ENCODE data around the gene HOTAIR.

Gene HOTAIR

DNA sequence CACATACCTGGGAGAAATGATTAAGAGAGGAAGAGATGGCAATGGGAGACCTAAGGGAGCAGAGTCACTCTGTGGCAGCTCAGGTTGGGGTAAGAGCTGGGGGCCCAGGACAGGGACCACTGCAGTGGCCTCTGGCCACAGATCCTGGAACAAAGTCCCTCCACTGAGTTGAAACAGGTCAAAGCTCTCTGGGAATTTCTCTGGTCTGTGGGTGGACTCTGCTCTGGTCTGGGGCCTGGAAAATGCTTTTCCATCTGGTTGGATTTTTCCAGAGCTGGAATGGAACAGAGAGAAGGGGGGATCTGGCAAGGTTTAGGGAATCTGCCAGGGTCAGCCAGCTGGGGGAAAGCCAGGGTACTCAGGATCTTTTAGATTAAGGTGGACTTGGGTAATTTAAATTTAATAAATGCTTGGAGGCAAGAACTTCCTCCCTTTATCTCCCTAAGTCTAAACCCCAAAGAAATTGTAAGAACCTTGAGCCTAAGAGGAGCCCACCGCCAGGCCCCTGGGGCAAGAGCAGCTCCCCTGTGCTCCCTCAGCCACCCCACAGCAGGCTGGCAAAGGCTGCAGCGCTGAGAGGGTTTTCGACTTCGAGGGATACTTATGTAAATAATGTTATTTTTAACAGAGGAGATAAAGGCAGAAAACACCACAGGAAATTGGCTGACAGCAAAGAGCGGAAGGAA, 13.9 kb upstream of the HOTAIR start:
- DNase-seq (ENCODE audit: low read depth in 2 of 2), result no peak

DNA sequence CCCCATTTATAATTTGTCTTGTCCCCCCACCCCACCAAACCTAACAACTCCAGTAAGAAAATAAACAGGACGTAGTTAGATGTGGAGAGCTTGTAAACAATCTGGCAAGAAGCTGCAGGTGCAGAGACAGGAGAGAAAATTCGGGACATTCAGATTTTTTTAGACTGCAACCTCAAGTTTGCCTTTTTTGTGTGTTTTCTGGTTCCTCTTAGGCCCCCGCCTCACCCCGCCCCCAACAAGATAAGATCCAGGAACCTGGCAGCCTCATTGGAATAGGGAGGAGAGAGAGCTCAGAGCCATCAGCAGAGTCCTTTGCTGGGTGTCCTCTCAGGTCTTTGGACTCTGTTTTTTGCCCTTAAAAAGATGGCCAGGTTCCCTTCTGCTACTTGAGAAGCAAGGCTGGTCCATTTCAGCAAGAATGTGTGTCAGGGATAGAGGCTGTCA, 13.1 kb upstream of the HOTAIR start:
- no peak for DNase-seq (ENCODE audit: low read depth in 2 of 2)

DNA sequence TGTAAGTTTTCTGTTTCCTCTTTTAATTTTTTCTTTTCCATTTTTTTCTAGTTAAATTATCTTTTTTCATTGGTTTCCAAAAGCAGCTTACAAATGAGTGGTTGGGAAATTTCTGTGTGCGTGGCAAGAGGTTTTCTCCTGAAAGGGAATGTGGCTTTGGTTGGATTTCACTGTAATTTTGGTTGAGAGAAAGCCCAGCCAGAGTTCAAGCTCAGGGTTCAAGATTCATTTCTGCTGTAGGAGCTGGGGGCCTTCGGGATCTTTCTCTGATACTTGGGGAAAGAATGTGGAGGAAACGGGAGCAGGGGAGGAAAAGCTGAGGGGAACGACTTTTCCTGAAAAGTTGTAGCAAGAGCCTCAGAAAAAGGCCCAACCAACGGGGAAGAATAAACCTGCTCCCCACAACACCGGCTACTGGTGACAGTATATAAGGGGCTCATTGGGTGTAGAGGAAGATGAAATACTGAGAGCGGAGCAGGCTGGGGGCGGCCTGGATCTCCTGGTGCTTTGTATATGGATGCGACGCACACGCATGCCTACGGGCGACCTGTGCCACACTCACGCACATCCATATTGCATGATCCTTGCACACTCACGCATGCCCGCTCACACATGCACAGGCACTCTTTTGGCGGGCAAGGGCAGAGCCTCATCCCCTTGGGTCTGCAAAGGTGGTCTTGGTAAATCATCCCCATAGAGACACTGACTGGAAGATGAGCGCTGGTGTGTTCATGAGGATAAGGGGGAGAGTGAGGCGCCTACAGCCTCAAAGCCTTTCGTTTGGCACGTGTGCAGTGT, 12.1 kb upstream of the HOTAIR start:
- no peak for DNase-seq (ENCODE audit: low read depth in 2 of 2)

DNA sequence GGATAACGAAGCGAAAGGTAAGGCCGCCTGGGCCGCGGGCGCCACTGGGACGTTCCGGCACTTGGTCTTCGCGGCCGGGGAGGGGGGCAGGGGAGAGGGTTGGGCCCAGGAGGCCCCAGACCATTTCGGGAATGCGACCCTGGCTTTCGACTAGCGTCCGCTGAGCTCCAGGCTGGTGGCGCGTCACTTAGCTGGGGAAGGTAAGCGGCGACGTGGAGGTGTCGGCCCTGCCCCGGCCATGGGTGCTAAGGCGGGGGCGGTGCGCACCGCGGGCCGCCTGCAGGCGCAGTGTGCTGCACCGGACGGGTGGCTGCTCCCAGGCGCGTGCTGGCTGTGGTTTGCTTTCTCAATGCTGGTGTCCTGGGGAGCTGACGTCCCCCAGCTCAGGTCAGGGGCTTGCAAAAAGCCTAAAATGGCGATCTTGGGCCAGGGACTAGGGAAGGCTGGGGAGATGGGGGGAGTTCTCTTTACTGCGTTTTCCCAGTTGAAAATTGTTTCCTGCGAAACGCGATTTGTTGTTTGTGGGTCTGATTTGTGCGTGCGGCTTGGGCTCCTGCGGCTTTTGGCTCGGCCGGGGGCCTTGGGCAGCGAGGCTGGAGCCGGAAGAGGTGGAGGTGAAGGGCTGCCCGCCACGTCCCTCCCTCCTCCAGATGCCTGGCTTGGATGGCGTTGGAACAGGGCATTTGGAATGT, 11.4 kb upstream of the HOTAIR start:
- no peak for DNase-seq (ENCODE audit: low read depth in 2 of 2)

DNA sequence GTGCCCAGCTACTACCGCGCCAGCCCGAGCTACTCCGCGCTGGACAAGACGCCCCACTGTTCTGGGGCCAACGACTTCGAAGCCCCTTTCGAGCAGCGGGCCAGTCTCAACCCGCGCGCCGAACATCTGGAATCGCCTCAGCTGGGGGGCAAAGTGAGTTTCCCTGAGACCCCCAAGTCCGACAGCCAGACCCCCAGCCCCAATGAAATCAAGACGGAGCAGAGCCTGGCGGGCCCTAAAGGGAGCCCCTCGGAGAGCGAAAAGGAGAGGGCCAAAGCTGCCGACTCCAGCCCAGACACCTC, 10.9 kb upstream of the HOTAIR start:
- no peak for DNase-seq (ENCODE audit: low read depth in 2 of 2)

DNA sequence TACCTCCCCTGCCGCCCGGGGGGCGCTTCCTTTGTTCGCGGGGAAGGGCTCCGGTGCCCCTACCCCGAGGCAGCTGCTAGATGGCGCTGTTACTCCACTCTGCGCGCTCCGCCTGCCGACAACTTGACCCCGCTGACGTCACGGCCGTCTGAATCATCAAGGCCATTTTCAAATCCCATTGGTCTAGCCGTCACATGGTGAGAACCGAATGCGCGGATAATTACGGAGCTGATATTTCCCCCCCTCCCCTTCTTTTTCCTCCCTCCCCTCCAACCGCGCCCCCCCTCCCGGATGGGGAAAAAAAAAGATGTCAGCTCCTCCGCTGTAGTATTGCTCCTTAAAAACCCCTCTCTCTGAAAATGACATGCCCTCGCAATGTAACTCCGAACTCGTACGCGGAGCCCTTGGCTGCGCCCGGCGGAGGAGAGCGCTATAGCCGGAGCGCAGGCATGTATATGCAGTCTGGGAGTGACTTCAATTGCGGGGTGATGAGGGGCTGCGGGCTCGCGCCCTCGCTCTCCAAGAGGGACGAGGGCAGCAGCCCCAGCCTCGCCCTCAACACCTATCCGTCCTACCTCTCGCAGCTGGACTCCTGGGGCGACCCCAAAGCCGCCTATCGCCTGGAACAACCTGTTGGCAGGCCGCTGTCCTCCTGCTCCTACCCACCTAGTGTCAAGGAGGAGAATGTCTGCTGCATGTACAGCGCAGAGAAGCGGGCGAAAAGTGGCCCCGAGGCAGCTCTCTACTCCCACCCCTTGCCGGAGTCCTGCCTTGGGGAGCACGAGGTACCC, 10.3 kb upstream of the HOTAIR start, which contains the start of gene HOXC10:
Gene HOXC10 (plus strand): TSS at position 246 of the 791 bp plus-strand sequence. CDS start 114 bp downstream, at position 360.
- DNase-seq (ENCODE audit: low read depth in 2 of 2), result peak; percentile 29 to 65

DNA sequence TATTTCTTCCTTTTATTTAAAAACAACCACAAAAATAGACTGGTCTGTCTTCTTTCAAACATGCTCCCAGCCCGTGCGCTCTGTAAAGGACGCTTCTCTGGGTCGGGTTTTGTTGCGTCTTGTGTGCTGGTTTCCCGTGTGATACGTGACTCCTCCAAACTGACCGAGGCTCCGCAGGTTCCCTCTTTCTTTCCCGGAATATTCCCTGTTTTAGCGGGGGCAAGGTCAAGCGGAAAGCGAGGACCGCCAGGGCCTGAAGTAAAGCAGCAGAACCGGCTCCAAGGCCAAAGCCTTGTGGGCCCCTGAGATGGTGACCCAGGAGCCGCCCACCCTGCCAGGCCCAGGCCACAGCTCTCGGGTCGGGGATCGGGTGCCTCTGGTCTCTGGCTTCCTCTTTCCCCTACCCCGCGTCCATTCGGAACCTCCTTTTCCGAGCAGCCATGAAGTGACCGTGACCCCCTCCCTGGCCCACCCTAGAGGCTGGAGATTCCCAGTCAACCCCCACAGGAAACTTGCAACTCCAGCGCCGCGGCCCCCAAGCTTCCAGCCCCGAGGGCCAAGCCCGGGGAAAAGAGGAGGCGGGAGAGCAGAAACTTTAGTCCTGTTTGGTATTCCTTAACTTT, 9.3 kb upstream of the HOTAIR start:
- DNase-seq (ENCODE audit: low read depth in 2 of 2), result no peak

DNA sequence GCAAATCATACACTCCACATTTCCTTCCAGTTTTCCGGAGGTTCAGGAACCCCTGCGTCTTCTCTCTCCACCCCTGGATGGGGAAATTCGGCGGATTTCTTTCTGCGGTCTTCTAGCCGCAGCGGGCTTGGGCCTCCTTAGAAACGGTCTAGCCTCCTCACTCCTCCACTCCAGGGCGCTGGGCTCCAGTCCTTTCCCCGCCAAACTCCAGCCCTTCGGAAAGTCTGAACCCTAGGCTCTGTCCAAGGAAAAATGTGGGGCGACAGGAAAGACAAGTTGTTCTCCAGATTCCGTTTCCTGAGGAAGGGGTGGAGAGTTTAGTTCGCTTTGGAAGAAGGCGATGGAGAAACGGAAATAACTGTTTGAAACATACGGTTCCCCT, 8.8 kb upstream of the HOTAIR start:
- no peak for DNase-seq (ENCODE audit: low read depth in 2 of 2)

DNA sequence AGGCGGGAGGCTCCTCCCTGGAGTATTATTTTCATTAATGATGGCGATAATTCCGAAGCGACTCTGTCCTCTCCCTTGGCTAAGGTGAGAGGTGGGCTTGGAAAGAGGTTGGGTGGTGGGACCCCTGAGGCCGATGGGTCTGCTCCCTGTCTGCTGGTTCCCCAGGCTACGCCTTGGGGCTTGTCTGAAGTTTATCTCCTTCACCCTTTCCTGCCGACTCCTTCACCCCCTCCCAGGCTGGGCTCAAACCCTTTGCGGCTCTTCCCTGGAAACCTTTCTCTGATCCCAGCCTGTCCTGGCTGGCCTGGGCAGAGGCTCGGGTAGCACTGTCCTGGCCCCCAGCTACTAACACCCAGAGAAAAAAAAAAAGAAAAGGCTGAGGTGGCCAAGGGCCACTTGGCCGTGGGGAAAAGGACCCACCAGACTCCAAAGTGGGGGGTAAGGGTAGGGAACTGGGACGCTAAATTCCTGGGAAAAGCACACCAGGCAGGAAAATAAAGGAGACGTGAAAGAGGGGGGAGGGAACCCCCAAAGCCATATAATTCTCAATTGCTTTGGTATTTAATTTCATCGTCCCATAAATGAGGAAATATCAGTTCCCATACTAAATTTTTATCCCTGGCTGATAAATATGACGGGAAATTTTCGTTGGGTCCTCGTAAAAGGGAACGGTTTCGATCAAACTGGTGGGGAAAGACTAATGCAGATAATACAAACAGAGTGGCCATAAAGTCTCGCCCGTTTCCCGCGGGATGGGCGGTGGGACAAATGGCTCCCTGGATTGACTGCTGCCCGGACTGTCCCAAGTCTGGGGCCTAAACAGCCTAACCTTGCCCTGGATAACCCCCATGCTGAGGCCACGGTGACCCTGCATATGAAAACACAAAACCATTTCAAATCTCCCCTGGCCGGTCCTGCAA, 8.2 kb upstream of the HOTAIR start:
- no peak for DNase-seq (ENCODE audit: low read depth in 2 of 2)

DNA sequence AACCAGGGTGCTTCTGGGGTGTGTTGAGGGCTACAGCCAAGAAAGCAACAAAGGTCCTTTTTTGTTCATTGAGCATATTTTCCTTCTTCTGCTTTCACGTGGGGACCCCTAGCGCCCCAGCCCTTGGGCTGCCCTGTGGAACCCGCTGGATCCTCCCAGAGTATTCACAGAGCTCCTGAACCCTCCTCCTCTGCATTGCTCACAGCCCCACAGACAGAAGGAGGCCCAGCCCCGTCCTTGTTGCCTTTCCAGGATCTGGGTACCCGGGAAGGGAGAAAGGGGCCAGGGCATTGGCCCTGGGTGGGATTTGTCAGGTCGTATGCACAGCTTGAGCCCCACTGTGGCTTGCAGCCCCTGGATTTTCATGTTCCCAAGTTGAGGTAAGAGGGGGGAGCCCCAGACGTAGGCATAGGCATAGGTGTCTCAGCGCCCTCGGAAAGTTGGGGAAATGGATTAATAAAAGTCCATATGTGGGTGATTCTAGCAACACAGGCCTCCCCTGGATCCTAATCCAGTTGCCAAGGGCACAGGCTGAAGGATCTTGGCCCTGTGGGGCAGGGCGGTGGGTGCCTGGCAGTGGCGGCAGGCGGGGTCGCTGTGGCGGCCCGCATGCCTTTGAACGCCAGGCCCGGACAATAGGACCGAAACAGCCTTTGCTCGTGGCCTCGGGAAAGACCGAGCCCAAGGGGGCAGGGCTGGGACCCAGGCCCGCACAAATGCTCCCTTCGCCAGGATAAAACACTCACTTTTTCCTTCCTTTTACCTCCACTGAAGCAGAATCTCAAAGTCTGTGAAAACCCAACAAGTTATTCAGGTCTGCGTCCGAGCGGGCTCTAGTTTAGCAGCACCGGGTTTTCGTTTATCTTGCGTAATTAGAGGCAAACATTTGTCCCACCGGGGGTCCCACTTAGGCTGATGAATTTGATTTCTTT, 7.1 kb upstream of the HOTAIR start:
- DNase-seq (ENCODE audit: low read depth in 2 of 2), result no peak

DNA sequence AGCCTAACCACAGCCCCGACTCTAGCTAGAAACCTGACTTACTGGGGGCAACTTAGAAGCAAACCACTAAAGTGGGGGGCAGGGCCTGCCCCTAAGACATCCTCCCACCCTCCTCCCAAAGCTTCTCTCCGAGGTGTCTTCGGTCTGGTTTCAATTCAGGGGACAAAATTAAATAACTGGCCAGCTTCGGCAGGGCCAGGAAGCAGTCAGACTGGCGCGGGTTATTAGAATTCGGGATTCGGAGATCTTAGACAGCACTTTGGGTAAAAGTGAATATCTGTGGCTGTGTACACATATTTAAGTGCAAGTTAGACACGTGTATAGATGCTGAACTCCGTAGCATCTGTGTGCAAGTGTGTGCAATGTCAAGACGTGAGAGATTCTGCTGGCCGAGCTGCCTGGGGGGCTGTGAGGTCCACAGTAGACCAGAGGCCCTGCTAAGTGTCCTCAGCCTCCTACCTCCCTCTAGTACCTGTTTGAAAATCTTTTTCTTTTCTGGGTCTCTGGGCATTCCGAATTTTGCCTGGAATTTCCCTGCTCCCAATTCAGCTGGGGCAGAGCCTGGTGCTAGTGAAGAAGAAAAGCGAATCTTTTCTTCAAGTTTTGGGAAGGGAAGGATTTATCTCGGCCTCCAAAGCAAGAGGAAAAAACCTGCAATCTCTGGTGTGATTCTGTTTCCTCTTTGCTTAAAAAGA, 6.2 kb upstream of the HOTAIR start:
- DNase-seq (ENCODE audit: low read depth in 2 of 2), result no peak

DNA sequence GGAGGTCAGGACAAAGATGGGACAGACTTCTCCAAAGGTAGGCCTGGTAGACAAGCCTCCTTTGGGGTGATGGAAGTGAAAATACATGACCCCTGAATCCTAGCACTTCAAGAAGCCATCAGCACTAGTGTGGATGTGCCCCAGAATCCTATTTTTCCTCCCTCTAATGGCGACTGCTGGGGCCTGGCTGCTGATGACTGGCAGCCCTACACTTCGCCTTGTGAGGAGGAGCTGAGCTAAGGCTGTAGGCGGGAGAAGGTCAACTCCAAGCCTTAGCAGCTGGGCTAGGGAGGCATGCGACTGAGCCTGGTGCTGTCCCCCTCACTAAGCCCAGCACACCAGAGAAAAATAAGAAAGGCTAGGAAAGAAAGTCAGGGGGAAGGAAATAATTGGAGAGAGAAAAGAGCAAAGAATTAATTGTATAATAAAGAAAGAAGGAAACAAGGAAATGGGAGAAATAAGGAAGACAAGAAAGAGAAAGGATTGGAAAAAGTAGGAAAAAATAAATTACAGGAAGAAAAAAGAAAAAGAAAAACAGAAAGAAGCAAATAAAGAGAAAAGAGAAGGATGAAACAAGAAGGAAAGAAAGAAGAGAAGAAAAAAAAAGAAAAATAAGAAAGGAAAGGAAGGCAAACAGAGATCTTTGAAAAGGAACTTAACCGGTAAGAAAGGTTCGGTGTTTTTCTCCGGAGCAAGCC, 5.5 kb upstream of the HOTAIR start:
- DNase-seq (ENCODE audit: low read depth in 2 of 2), result no peak

DNA sequence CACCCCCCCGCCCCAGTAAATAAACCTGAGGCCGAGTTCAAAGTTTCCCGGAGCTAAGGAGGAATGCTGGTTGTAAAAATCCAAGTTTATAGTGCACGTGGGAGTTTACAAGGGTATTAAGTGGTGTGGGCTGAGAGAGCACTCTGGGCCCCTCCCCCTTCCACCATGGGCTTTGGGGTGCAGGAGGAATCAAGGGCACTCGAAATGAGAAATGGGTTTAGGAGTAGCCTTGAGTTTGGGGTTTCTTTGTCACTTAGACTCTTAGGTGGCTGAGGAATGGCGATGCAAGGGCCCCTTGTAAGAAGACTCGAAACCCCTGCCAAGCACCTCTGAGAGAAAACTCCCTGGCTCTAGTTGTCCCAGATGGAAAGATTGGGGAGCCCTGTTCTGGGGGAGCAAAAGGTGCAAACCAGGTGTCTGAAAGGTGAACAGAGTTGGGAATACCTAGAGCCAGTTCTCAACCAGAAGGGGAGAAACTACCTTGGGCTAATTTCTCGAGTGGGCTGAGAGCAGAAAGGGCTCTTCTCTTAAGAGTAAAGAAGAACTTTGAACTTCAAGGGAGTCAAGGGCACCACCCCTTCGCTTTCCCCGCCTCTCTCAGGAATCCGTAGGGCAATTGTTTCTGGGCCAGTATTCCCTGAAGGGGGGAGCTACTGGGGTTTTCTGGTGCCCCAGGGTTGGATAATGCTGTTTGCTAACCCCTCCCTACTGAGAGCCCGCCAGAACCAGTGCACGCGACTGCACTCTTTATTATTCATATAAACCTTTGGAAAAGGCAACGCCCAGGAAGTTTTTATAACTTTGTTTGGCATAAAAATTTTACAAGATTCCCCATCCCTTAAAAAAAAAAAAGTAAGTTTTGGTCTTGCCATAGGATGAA, 4.0 kb upstream of the HOTAIR start:
- DNase-seq (ENCODE audit: low read depth in 2 of 2), result no peak

DNA sequence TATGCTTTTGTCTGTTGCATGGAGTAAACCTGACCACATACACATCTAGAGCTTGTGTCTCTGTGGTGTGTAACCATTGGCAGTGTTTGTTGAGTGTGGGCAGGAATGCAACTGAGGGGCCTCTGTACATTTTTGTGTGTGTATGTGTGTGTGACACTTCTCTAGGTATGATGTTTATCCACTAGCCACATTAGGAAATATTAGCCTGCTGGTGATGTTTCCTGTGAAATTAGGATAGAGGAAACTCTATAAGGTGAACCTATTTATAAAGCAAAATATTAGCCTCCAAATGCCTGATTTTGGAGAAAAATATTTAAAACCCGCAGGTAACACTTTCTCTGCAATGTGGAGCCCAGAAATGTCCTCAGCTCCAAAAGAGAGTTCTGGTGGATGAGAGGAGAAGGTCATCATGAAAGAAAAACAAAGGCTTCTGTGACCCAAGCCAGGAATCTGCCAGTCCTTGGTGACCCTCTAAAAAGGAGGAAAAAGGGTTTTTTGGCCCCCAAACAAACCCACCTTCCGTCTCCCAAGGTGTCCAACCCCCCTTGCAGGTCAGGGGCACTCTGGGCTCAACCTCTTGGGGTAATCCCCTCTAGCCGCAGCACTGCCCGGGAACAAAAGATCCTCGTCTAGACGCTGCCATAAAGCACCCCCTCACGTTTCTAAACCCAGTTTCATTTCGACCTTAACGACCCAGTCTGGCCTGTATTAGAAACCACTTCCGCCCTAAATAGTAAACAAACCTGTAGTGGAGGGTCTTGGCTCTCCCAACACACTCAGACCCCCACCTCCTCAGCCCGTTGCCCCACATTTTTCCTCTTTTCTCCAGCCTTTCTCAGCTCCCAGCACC, 3.1 kb upstream of the HOTAIR start:
- DNase-seq (ENCODE audit: low read depth in 2 of 2), result no peak

DNA sequence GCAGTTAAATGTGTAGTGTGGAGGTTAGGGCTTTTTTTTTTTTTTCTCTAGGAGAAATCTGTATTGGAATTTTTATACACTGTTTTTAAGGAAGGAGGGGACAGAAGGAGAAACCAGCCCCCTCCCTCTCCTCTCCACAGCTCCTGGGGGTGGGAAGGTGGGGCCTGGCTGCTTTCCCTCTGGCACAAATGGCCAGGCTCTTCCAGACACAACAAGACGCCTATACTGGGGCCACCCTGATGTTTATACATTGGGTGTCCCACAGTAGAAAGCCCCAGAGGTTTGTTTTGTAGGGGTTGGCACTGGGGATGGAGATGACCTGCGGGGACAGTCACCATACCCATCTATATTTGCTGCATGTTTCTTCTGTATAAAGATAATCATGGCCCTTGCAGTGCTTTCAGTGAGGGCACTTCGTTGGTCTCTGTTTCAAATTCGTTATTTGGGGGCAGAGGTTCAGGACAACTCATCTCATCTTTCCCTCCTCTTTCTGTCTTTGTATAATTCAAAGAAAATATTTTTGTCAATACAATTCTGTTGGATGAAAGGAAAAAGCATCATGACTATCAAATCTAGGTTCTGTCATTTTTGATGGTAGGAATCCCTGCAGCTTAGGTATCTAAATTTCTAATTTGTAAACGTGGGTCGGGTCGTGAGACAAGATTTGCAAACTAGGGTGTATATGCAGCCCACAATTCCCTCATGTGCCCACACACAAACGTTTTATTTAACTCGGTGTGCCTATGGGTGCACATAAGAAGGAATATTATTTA, 2.3 kb upstream of the HOTAIR start:
- no peak for DNase-seq (ENCODE audit: low read depth in 2 of 2)

All from stimulated activated CD8-positive, alpha-beta memory T cell treated with anti-CD3 and anti-CD28 coated beads, Interleukin-2, amount 100 ng/mL, for 1 hour (primary cell).